Fibroblast of lung (primary cell): Measurements from ENCODE around the gene DAZAP1.

Source experiments
- EZH2 ChIP-seq: IDR thresholded peaks from 2 replicates; pipeline ENCODE4 v1.5.1; 2012; ENCODE audit warnings: low read length, control low read depth, mild to moderate bottlenecking; ENCODE audit errors: missing control alignments
- TF ChIP-seq, protein P1 (sequence below), 2 donors: IDR thresholded peaks in 1 of 2; conservative IDR thresholded peaks in 1 of 2; 1 replicate in 1 of 2; 2 replicates in 1 of 2; pipeline ENCODE4 v1.5.1; 2011 to 2012; ENCODE audit warnings: low read length in 2 of 2, control low read depth in 1 of 2, inconsistent platforms in 1 of 2, low read depth in 1 of 2, mild to moderate bottlenecking in 1 of 2

DNA sequence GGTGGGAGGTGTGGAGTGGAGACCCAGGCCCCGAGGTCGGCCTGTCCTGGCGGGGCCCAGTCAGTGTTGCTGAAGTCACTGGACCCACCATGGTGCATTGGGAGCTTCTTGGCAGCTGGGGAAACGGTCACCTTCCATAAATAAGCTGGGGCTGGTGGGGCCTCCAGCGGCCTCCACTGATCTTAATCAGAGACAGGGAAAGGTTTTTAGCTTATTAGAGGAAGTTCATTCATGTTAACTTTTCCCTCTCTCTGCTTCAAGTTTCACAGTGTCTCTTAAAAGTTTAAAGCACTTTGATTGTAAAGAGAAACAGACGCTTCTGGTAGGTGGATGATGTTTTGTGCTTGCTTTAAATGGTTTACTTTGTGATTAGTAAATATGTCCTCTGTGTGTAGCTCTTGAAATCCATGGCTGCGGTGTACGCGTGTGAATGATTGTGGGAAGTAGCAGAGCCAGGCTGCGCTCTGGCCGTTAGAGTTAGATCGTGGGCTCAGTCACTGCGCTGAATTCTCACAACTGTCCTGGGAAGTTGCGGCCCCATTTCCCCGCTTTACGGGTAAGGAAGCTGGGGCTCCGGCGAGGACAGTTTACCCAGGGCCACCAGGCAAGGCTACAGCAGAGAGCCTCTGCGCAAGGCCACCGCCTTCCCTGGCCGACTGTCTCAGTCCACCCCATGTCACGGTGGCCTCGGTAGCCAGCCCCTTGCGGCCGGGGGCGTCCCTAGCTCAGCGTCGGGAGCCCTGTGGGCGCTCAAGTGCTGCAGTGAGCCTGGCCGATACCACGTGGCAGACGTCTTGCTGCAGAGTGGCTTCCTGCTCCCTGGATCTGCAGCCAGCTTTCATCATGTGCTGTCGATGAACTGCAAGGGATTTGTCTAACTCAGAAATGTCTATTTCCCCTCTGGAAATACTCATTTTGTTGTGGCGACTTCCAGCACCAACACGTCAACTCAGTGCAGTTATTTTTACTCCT is 40.2 kb upstream of the DAZAP1 start:
- no peak for TF ChIP-seq EZH2
- TF ChIP-seq, protein P1, sequence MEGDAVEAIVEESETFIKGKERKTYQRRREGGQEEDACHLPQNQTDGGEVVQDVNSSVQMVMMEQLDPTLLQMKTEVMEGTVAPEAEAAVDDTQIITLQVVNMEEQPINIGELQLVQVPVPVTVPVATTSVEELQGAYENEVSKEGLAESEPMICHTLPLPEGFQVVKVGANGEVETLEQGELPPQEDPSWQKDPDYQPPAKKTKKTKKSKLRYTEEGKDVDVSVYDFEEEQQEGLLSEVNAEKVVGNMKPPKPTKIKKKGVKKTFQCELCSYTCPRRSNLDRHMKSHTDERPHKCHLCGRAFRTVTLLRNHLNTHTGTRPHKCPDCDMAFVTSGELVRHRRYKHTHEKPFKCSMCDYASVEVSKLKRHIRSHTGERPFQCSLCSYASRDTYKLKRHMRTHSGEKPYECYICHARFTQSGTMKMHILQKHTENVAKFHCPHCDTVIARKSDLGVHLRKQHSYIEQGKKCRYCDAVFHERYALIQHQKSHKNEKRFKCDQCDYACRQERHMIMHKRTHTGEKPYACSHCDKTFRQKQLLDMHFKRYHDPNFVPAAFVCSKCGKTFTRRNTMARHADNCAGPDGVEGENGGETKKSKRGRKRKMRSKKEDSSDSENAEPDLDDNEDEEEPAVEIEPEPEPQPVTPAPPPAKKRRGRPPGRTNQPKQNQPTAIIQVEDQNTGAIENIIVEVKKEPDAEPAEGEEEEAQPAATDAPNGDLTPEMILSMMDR (conservative IDR thresholded peaks at IDR 0.05 in 1 of 2, IDR thresholded peaks at IDR 0.05 in 1 of 2; ENCODE audit: low read depth in 1 of 2, low read length in 2 of 2): no peak
